Mesendoderm (in vitro differentiated cells): ENCODE data around the gene TJAP1.
A peak's percentile ranks its signal among the peaks of the same experiment; 100 is the strongest.

ENCODE experiments used
- DNase-seq: peaks from one replicate; pipeline ENCODE4 v3.0.0; 2013
- H2AK5ac ChIP-seq: 2 replicates; pipeline ENCODE4 v1.6.1; 2013; ENCODE audit warnings: low read length, inconsistent platforms
- H2BK120ac ChIP-seq: 2 replicates; pipeline ENCODE4 v1.6.1; 2013; ENCODE audit warnings: low read depth, mild to moderate bottlenecking, low read length, moderate library complexity, mixed read lengths
- H2BK15ac ChIP-seq: replicated peaks from 2 replicates; pipeline ENCODE4 v1.6.1; 2013; ENCODE audit warnings: low read depth, mild to moderate bottlenecking, moderate library complexity
- H2BK5ac ChIP-seq: 2 replicates; pipeline ENCODE4 v1.6.1; 2013; ENCODE audit warnings: low read length, inconsistent platforms
- H3K18ac ChIP-seq: 2 replicates; pipeline ENCODE4 v1.6.1; 2013; ENCODE audit warnings: mild to moderate bottlenecking, low read length, mixed read lengths
- H3K23ac ChIP-seq: one replicate; pipeline ENCODE4 v1.6.1; 2013; ENCODE audit warnings: low read length
- H3K27ac ChIP-seq: 2 replicates; pipeline ENCODE4 v1.5.1; 2013; ENCODE audit warnings: low read depth, mild to moderate bottlenecking, inconsistent platforms, low read length, moderate library complexity
- H3K27me3 ChIP-seq: 2 replicates; pipeline ENCODE4 v1.6.1; 2013; ENCODE audit warnings: low read length, control low read depth, mild to moderate bottlenecking, inconsistent platforms; ENCODE audit not compliant: insufficient read depth, poor library complexity
- H3K36me3 ChIP-seq: 2 replicates; pipeline ENCODE4 v1.6.1; 2013; ENCODE audit warnings: low read length, inconsistent platforms; ENCODE audit not compliant: control insufficient read depth, insufficient read depth
- H3K4ac ChIP-seq: one replicate; pipeline ENCODE4 v1.6.1; 2013; ENCODE audit warnings: low read depth, mild to moderate bottlenecking, low read length, moderate library complexity
- H3K4me1 ChIP-seq: 2 replicates; pipeline ENCODE4 v1.6.1; 2013; ENCODE audit warnings: low read depth, low read length, inconsistent platforms; ENCODE audit not compliant: control insufficient read depth
- H3K4me2 ChIP-seq: 2 replicates; pipeline ENCODE4 v1.6.1; 2013; ENCODE audit warnings: low read length
- H3K4me3 ChIP-seq: 2 replicates; pipeline ENCODE4 v1.5.1; 2013; ENCODE audit warnings: mild to moderate bottlenecking, low read length
- H3K56ac ChIP-seq: one replicate; pipeline ENCODE4 v1.6.1; 2013; ENCODE audit warnings: low read length
- H3K79me1 ChIP-seq: 2 replicates; pipeline ENCODE4 v1.6.1; 2013; ENCODE audit warnings: low read length, inconsistent platforms
- H3K79me2 ChIP-seq: 2 replicates; pipeline ENCODE4 v1.6.1; 2013; ENCODE audit warnings: mild to moderate bottlenecking, low read length; ENCODE audit not compliant: control insufficient read depth, insufficient read depth
- H3K9ac ChIP-seq: 2 replicates; pipeline ENCODE4 v1.6.1; 2013; ENCODE audit warnings: low read length, inconsistent platforms
- H4K5ac ChIP-seq: one replicate; pipeline ENCODE4 v1.6.1; 2013; ENCODE audit warnings: low read length
- H4K8ac ChIP-seq: one replicate; pipeline ENCODE4 v1.6.1; 2013; ENCODE audit warnings: low read depth, mild to moderate bottlenecking, control low read depth, low read length, moderate library complexity
- WGBS: extraction: QIAGEN DNeasy Blood & Tissue Kit; methylation state at CpG from one replicate; pipeline ENCODE4 v1.1.7; 2013; ENCODE audit warnings: low lambda C conversion rate, missing lambda C conversion rate; ENCODE audit not compliant: insufficient coverage; ENCODE audit errors: extremely low coverage; 5-methylcytosine and 5-hydroxymethylcytosine counted together

TJAP1 gene

DNA sequence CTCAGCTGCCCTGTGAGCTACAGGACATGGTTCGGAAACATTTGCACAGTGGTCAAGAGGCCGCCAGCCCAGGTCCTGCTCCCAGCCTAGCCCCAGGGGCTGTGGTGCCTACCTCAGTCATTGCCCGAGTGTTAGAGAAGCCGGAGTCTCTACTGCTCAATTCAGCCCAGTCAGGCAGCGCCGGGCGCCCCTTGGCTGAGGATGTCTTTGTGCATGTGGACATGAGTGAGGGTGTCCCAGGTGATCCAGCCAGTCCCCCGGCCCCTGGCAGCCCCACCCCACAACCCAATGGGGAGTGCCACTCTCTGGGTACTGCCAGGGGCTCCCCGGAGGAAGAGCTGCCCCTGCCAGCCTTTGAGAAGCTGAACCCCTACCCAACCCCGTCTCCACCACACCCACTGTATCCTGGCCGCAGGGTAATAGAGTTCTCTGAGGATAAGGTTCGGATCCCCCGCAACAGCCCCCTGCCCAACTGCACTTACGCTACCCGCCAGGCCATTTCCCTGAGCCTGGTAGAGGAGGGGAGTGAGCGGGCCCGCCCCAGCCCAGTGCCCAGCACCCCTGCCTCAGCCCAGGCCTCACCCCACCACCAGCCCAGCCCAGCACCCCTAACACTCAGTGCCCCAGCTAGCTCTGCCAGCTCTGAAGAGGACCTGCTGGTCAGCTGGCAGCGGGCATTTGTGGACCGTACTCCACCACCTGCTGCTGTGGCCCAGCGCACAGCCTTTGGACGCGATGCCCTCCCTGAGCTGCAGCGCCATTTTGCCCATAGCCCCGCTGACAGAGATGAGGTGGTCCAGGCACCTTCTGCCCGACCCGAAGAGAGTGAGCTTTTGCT is 27.6 kb downstream of the TJAP1 start:
- Histone ChIP-seq H3K56ac (no peak overlapping the region), H3K4me3 (no peak overlapping the region), H3K36me3 (peaks cover 7% of the 10 kb centered on the region), H2BK120ac (no peak overlapping the region), H4K5ac (no peak overlapping the region), H2BK15ac (no peak overlapping the region), H3K27ac (no peak overlapping the region), H3K79me2 (no peaks in the 10 kb centered on the region), H3K4me1 (no peaks in the 10 kb centered on the region), H3K4me2 (no peak overlapping the region), H2BK5ac (no peak overlapping the region), H3K18ac (no peak overlapping the region), H3K9ac (no peak overlapping the region), H3K79me1 (no peaks in the 10 kb centered on the region), H3K23ac (no peak overlapping the region), H3K27me3 (peaks cover 8% of the 10 kb centered on the region), H3K4ac (no peak overlapping the region), H2AK5ac (no peak overlapping the region), H4K8ac (no peak overlapping the region)
- WGBS, result no CpG with 5 or more reads among the region's 26 CpGs
- DNase-seq, result no peak

DNA sequence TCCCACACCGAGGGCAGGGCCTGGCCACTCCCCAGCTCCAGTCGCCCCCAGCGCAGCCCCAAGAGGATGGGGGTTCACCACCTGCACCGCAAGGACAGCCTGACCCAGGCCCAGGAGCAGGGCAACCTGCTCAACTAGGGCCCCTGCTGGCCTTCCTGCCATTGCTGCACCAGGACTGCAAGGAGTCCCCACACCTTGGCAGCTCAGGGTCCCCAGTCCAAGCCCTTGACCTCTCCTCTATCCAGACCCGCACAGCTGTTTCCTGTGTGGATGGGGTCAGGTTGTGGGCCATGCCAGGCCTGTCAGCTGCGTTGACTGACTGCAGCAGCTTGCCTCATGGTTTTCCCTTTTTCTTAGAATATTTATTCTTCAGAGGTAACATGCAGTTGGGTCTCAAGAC is 28.3 kb downstream of the TJAP1 start:
- no peak overlapping the region for H2BK15ac ChIP-seq
- no peak overlapping the region for H3K4ac ChIP-seq
- H3K36me3 ChIP-seq, result peaks cover 5% of the 10 kb centered on the region
- H3K4me1 ChIP-seq, result no peaks in the 10 kb centered on the region
- no peak overlapping the region for H3K56ac ChIP-seq
- no peaks in the 10 kb centered on the region for H3K79me1 ChIP-seq
- WGBS, result no CpG with 5 or more reads among the region's 6 CpGs
- H4K5ac ChIP-seq, result no peak overlapping the region
- H2BK5ac ChIP-seq, result no peak overlapping the region
- no peaks in the 10 kb centered on the region for H3K79me2 ChIP-seq
- H4K8ac ChIP-seq, result no peak overlapping the region
- no peak overlapping the region for H3K9ac ChIP-seq
- no peak overlapping the region for H3K18ac ChIP-seq
- no peak overlapping the region for H3K4me2 ChIP-seq
- no peak overlapping the region for H2BK120ac ChIP-seq
- no peak overlapping the region for H3K27ac ChIP-seq
- no peak overlapping the region for H3K4me3 ChIP-seq
- no peak for DNase-seq
- H3K27me3 ChIP-seq, result peaks cover 8% of the 10 kb centered on the region
- no peak overlapping the region for H2AK5ac ChIP-seq
- H3K23ac ChIP-seq, result no peak overlapping the region

DNA sequence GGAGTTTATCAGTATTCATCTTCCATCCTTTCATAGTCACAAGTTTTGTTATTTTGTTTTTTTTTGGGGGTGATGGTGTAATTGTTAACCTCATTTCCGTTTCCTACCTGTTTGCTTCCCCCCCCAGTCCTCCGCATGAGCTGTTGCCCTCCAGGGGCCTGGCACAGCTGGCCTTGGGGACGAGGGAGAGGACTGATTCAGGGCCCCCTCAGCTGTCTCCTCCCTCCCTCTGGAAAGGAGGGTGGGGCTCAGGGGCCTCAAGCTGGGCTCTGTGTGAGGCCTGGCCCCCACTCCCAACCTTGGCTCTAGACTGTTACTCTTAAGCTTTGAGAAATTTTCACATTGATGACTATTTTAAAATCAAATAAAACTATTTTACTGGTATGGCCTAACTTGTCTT is 28.8 kb downstream of the TJAP1 start:
- no peak overlapping the region for H3K9ac ChIP-seq
- no peak overlapping the region for H2BK120ac ChIP-seq
- H4K5ac ChIP-seq, result no peak overlapping the region
- H3K4me3 ChIP-seq, result no peak overlapping the region
- no peak overlapping the region for H2BK15ac ChIP-seq
- DNase-seq, result no peak
- H3K56ac ChIP-seq, result no peak overlapping the region
- H3K27ac ChIP-seq, result no peak overlapping the region
- peaks cover 8% of the 10 kb centered on the region for H3K27me3 ChIP-seq
- WGBS, result no CpG with 5 or more reads among the region's 3 CpGs
- no peak overlapping the region for H3K4me2 ChIP-seq
- no peak overlapping the region for H4K8ac ChIP-seq
- H2BK5ac ChIP-seq, result no peak overlapping the region
- H3K36me3 ChIP-seq, result peaks cover 5% of the 10 kb centered on the region
- H3K79me1 ChIP-seq, result no peaks in the 10 kb centered on the region
- no peak overlapping the region for H3K23ac ChIP-seq
- no peaks in the 10 kb centered on the region for H3K79me2 ChIP-seq
- no peak overlapping the region for H2AK5ac ChIP-seq
- H3K18ac ChIP-seq, result no peak overlapping the region
- H3K4ac ChIP-seq, result no peak overlapping the region
- no peaks in the 10 kb centered on the region for H3K4me1 ChIP-seq

DNA sequence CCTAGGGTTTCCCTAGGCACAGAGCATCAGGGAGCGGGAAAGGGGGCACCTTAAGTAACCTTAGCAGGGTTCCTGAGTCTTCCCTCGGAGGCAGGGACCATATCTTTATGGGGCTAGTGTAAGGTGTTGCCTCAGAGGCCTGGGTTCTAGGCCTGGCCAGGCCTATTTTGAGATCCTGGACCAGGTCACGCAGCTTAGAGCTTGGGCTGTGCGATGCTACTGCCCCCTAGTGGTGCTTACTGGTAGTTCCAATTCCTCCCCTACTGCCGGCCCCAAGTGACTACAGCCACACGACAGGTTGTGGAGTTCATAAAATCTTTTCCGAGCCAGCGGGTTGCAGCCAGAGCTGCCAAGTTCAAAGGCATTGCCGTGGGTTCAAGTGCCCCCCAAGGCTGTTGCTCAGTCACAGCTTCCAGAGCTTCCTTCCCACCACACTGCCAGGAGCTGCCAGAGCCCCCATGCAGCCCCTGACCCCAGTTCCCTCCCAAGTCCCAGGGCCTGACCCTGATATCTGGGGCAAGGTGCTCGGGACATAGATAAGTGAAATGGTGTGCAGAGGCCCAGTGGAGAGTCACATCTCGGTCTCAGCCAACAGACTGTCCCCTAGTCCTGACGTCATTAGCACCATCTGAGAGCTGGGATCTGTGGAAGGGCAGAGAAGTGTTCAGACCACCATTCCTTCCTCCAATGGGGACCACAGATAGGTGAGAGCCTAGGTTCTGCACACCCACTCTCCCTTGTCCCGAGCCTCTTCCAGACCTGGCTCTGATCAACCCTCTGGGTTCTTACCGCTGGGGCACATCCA is 29.5 kb downstream of the TJAP1 start:
- Histone ChIP-seq H3K79me1 (no peaks in the 10 kb centered on the region), H3K27me3 (peaks cover 8% of the 10 kb centered on the region), H2BK5ac (no peak overlapping the region), H3K23ac (no peak overlapping the region), H3K79me2 (no peaks in the 10 kb centered on the region), H3K4me1 (no peaks in the 10 kb centered on the region), H3K18ac (no peak overlapping the region), H4K8ac (no peak overlapping the region), H2AK5ac (no peak overlapping the region), H4K5ac (no peak overlapping the region), H3K27ac (no peak overlapping the region), H2BK120ac (no peak overlapping the region), H3K9ac (no peak overlapping the region), H3K4ac (no peak overlapping the region), H2BK15ac (no peak overlapping the region), H3K4me2 (no peak overlapping the region), H3K36me3 (peaks cover 8% of the 10 kb centered on the region), H3K56ac (no peak overlapping the region), H3K4me3 (no peak overlapping the region)
- no CpG with 5 or more reads among the region's 14 CpGs for WGBS
- DNase-seq, result peak; percentile 87

DNA sequence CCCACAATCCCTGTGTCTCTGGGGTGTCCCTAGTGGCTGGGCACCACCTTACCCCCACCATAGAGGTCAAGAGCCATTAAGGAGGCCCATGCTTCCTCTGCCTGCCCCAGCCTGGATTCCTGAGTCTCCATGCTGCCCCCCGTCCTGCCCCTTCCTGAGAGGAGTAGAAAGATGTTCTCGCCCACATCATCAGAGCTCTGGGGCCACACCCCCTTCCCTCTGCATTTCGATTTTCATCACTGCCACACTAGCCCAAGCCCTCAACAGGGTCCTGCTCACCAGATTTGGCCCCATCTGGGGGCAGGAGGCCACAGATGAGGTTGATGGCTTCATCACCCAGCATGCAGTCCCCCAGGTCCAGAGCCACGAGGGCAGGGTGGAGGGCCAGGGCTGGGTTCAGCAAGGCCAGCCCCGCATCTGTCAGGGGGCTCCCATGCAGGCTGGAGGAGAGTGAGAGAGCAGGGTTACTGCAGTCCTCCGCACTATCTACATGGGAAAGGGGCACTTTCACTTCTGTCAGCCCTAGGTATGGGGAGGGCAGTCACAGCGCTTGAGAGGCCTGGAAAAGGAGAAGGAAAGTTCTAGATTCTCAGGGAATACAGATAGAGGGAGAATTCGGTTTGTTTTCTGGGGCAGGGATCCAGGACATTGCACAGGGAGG is 31.2 kb downstream of the TJAP1 start:
- no peak for DNase-seq
- H3K4me1 ChIP-seq, result no peaks in the 10 kb centered on the region
- H2AK5ac ChIP-seq, result no peak overlapping the region
- peaks cover 8% of the 10 kb centered on the region for H3K27me3 ChIP-seq
- no peak overlapping the region for H3K27ac ChIP-seq
- no peak overlapping the region for H4K8ac ChIP-seq
- no peak overlapping the region for H3K4me3 ChIP-seq
- no peak overlapping the region for H3K56ac ChIP-seq
- H2BK15ac ChIP-seq, result no peak overlapping the region
- no peak overlapping the region for H2BK120ac ChIP-seq
- no peak overlapping the region for H2BK5ac ChIP-seq
- no peak overlapping the region for H4K5ac ChIP-seq
- H3K79me1 ChIP-seq, result no peaks in the 10 kb centered on the region
- no peaks in the 10 kb centered on the region for H3K79me2 ChIP-seq
- peaks cover 14% of the 10 kb centered on the region for H3K36me3 ChIP-seq
- no peak overlapping the region for H3K4me2 ChIP-seq
- no peak overlapping the region for H3K18ac ChIP-seq
- no peak overlapping the region for H3K4ac ChIP-seq
- WGBS, result no CpG with 5 or more reads among the region's 8 CpGs
- no peak overlapping the region for H3K9ac ChIP-seq
- H3K23ac ChIP-seq, result no peak overlapping the region
